GM18867 (cell line): ENCODE data around the gene TTPAL.

Source experiments
- ATAC-seq: cut with Tn5 transposase; IDR thresholded peaks from one replicate; pipeline ENCODE4 v1.9.1; 2021; ENCODE audit warnings: mild to moderate bottlenecking, moderate library complexity; ENCODE audit not compliant: unreplicated experiment

TTPAL gene

GRCh38 chr20:44475694-44476560, at the start of gene TTPAL:
TTPAL (plus strand) TSS chr20:44475874; CDS start chr20:44480000, 4,126 bp downstream.
- ATAC-seq = peak; percentile 95

GRCh38 chr20:44425923-44426322, 49.8 kb upstream of the TTPAL start:
- no peak for ATAC-seq

- no peak for ATAC-seq
Measured at GRCh38 chr20:44426879-44427790, 48.5 kb upstream of the TTPAL start.

GRCh38 chr20:44427804-44428173, 47.9 kb upstream of the TTPAL start:
- no peak for ATAC-seq

GRCh38 chr20:44428174-44429016, 47.3 kb upstream of the TTPAL start:
- no peak for ATAC-seq

- ATAC-seq = no peak
Measured at GRCh38 chr20:44429017-44429339, 46.7 kb upstream of the TTPAL start.

GRCh38 chr20:44429419-44430269, 46.0 kb upstream of the TTPAL start:
- ATAC-seq = no peak

GRCh38 chr20:44430270-44431065, 45.2 kb upstream of the TTPAL start:
- ATAC-seq = no peak

GRCh38 chr20:44431118-44431501, 44.6 kb upstream of the TTPAL start:
- no peak for ATAC-seq

GRCh38 chr20:44431502-44432234, 44.0 kb upstream of the TTPAL start:
- ATAC-seq = no peak

- ATAC-seq = no peak
Measured at GRCh38 chr20:44432618-44433577, 42.8 kb upstream of the TTPAL start.

- ATAC-seq = no peak
Measured at GRCh38 chr20:44433751-44434538, 41.7 kb upstream of the TTPAL start.

GRCh38 chr20:44435630-44436335, 39.9 kb upstream of the TTPAL start:
- ATAC-seq = no peak

GRCh38 chr20:44436393-44436792, 39.3 kb upstream of the TTPAL start:
- ATAC-seq = no peak

GRCh38 chr20:44437497-44437896, 38.2 kb upstream of the TTPAL start:
- ATAC-seq = no peak

- no peak for ATAC-seq
Measured at GRCh38 chr20:44438782-44439181, 36.9 kb upstream of the TTPAL start.
